ENCODE results near the gene LPAR3.

DNA sequence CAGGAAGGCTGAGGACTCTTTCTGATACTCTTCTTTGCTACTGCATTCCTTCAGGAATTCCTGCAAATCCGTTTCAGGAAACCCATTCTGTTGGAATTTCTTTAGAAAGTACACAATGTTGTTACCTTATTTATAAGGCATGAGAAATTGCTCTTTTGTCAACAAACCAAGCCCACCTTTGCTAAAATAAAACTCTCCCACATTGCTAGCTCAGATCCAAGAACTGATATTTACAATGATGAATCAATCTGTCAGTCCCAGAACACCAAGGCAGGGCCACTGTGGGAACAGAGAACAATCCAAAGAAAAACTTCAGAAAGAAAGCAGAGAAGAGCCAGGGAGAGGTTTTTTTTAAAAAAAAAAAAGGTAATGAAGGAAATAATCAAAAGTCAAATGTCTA lies 36.6 kb upstream of the LPAR3 start:
- TF ChIP-seq, protein P1, sequence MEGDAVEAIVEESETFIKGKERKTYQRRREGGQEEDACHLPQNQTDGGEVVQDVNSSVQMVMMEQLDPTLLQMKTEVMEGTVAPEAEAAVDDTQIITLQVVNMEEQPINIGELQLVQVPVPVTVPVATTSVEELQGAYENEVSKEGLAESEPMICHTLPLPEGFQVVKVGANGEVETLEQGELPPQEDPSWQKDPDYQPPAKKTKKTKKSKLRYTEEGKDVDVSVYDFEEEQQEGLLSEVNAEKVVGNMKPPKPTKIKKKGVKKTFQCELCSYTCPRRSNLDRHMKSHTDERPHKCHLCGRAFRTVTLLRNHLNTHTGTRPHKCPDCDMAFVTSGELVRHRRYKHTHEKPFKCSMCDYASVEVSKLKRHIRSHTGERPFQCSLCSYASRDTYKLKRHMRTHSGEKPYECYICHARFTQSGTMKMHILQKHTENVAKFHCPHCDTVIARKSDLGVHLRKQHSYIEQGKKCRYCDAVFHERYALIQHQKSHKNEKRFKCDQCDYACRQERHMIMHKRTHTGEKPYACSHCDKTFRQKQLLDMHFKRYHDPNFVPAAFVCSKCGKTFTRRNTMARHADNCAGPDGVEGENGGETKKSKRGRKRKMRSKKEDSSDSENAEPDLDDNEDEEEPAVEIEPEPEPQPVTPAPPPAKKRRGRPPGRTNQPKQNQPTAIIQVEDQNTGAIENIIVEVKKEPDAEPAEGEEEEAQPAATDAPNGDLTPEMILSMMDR (IDR thresholded peaks at IDR 0.05) = no peak
- no peak for TF ChIP-seq POLR2A (IDR thresholded peaks at IDR 0.05)
